ENCODE measurements around the gene GPRIN3. TPM values are rescaled to one million over a fixed set of nuclear protein-coding genes. Genes with fewer than 3 reads are reported as not detected.

GPRIN3 gene
- total RNA-seq, 1 experiment from 2014 or later: 0.39 TPM

- no peaks in the 10 kb centered on the region for H3K36me3 ChIP-seq (ENCODE audit: control insufficient read depth in 1 of 2, insufficient read depth in 2 of 2, low read length in 2 of 2)
- CTCF ChIA-PET: no interaction called here
- no peak for DNase-seq (ENCODE audit: low read depth, low spot score)
- H3K9ac ChIP-seq (ENCODE audit: low read length): no peak overlapping the region
- POLR2A ChIA-PET: no interaction called here
- intact Hi-C loops (cut with micrococcal nuclease): no loop called here
- BruUV-seq (replicated peaks): no TSS peak
- no peak overlapping the region for H2AFZ ChIP-seq (ENCODE audit: low read depth, low read length, poor library complexity, severe bottlenecking)
- H4K20me1 ChIP-seq (ENCODE audit: insufficient read depth): no peaks in the 10 kb centered on the region
- no peaks in the 10 kb centered on the region for H3K4me1 ChIP-seq (ENCODE audit: control insufficient read depth in 1 of 2, insufficient read depth in 2 of 2, low read length in 2 of 2)
- no peaks in the 10 kb centered on the region for H3K9me2 ChIP-seq (ENCODE audit: insufficient read depth)
- no peaks in the 10 kb centered on the region for H3K79me2 ChIP-seq (ENCODE audit: insufficient read depth, low read length)
- no peak overlapping the region for H3K4me2 ChIP-seq (ENCODE audit: low read length)
- H3K4me3 ChIP-seq (replicated peaks in 1 of 2; ENCODE audit: low read depth in 1 of 2, low read length in 2 of 2): no peak overlapping the region
- RAD21 ChIA-PET (ENCODE audit: low non-redundant PET in 1 of 2, low total read pairs in 2 of 2, uncharacterized antibody in 2 of 2, unreplicated experiment in 2 of 2): no interaction called here
- no peak for TF ChIP-seq ATF3 (IDR thresholded peaks at IDR 0.05)
- TF ChIP-seq CBX3 (IDR thresholded peaks at IDR 0.05; ENCODE audit: low read depth): no peak
- TF ChIP-seq RAD21 (IDR thresholded peaks at IDR 0.05; ENCODE audit: low read depth): no peak
- no peak for TF ChIP-seq SRF (IDR thresholded peaks at IDR 0.05; ENCODE audit: low read depth)
- no peak for TF ChIP-seq EZH2 (IDR thresholded peaks at IDR 0.05)
- no peak for TF ChIP-seq POLR2AphosphoS5 (IDR thresholded peaks at IDR 0.05; ENCODE audit: low read depth, low read length)
- TF ChIP-seq ELF1 (IDR thresholded peaks at IDR 0.05; ENCODE audit: borderline replicate concordance, low read depth): no peak
- TF ChIP-seq CEBPB (IDR thresholded peaks at IDR 0.05; ENCODE audit: low read depth): no peak
- no peak for TF ChIP-seq EGR1 (IDR thresholded peaks at IDR 0.05; ENCODE audit: low read depth)
- no peak overlapping the region for H3K27ac ChIP-seq (ENCODE audit: low read depth, low read length)
- no peak for ATAC-seq
- no peaks in the 10 kb centered on the region for H3K27me3 ChIP-seq (ENCODE audit: insufficient read depth, low read length)
- no peaks in the 10 kb centered on the region for H3K9me3 ChIP-seq (ENCODE audit: control insufficient read depth in 1 of 2, insufficient read depth in 1 of 2, low read depth in 1 of 2, low read length in 2 of 2)
Measured at GRCh38 chr4:89331686-89332544, 24.3 kb upstream of the GPRIN3 start.

GRCh38 chr4:89331197-89331596 lies 23.6 kb upstream of the GPRIN3 start:
- Histone ChIP-seq H3K9me2 (ENCODE audit: insufficient read depth) (no peaks in the 10 kb centered on the region), H3K79me2 (ENCODE audit: insufficient read depth, low read length) (no peaks in the 10 kb centered on the region), H2AFZ (ENCODE audit: low read depth, low read length, poor library complexity, severe bottlenecking) (no peak overlapping the region), H3K27ac (ENCODE audit: low read depth, low read length) (no peak overlapping the region), H3K4me3 (replicated peaks in 1 of 2; ENCODE audit: low read depth in 1 of 2, low read length in 2 of 2) (no peak overlapping the region), H3K9ac (ENCODE audit: low read length) (no peak overlapping the region), H3K9me3 (ENCODE audit: control insufficient read depth in 1 of 2, insufficient read depth in 1 of 2, low read depth in 1 of 2, low read length in 2 of 2) (no peaks in the 10 kb centered on the region), H3K36me3 (ENCODE audit: control insufficient read depth in 1 of 2, insufficient read depth in 2 of 2, low read length in 2 of 2) (no peaks in the 10 kb centered on the region), H3K4me1 (ENCODE audit: control insufficient read depth in 1 of 2, insufficient read depth in 2 of 2, low read length in 2 of 2) (no peaks in the 10 kb centered on the region), H3K27me3 (ENCODE audit: insufficient read depth, low read length) (no peaks in the 10 kb centered on the region), H4K20me1 (ENCODE audit: insufficient read depth) (no peaks in the 10 kb centered on the region), H3K4me2 (ENCODE audit: low read length) (no peak overlapping the region)
- DNase-seq (ENCODE audit: low read depth, low spot score) (no peak), ATAC-seq (no peak)
- ChIA-PET POLR2A (no interaction called here), CTCF (no interaction called here), RAD21 (ENCODE audit: low non-redundant PET in 1 of 2, low total read pairs in 2 of 2, uncharacterized antibody in 2 of 2, unreplicated experiment in 2 of 2) (no interaction called here)
- BruUV-seq (replicated peaks): no TSS peak
- intact Hi-C loops (cut with micrococcal nuclease): no loop called here
- no peak for TF ChIP-seq POLR2AphosphoS5 (IDR thresholded peaks at IDR 0.05; ENCODE audit: low read depth, low read length)
- TF ChIP-seq, protein P1, sequence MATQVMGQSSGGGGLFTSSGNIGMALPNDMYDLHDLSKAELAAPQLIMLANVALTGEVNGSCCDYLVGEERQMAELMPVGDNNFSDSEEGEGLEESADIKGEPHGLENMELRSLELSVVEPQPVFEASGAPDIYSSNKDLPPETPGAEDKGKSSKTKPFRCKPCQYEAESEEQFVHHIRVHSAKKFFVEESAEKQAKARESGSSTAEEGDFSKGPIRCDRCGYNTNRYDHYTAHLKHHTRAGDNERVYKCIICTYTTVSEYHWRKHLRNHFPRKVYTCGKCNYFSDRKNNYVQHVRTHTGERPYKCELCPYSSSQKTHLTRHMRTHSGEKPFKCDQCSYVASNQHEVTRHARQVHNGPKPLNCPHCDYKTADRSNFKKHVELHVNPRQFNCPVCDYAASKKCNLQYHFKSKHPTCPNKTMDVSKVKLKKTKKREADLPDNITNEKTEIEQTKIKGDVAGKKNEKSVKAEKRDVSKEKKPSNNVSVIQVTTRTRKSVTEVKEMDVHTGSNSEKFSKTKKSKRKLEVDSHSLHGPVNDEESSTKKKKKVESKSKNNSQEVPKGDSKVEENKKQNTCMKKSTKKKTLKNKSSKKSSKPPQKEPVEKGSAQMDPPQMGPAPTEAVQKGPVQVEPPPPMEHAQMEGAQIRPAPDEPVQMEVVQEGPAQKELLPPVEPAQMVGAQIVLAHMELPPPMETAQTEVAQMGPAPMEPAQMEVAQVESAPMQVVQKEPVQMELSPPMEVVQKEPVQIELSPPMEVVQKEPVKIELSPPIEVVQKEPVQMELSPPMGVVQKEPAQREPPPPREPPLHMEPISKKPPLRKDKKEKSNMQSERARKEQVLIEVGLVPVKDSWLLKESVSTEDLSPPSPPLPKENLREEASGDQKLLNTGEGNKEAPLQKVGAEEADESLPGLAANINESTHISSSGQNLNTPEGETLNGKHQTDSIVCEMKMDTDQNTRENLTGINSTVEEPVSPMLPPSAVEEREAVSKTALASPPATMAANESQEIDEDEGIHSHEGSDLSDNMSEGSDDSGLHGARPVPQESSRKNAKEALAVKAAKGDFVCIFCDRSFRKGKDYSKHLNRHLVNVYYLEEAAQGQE (IDR thresholded peaks at IDR 0.05; ENCODE audit: low read depth): no peak
- TF ChIP-seq CBX3 (IDR thresholded peaks at IDR 0.05; ENCODE audit: low read depth): no peak
- no peak for TF ChIP-seq JUND (IDR thresholded peaks at IDR 0.05)
- TF ChIP-seq FOSL1 (IDR thresholded peaks at IDR 0.05; ENCODE audit: low read depth): no peak
- no peak for TF ChIP-seq RAD21 (IDR thresholded peaks at IDR 0.05; ENCODE audit: low read depth)
- TF ChIP-seq, protein P2, sequence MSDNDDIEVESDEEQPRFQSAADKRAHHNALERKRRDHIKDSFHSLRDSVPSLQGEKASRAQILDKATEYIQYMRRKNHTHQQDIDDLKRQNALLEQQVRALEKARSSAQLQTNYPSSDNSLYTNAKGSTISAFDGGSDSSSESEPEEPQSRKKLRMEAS (IDR thresholded peaks at IDR 0.05): no peak
- no peak for TF ChIP-seq CTCF (IDR thresholded peaks at IDR 0.05 in 2 of 3, conservative IDR thresholded peaks at IDR 0.05 in 1 of 3; ENCODE audit: borderline replicate concordance in 1 of 3, insufficient read depth in 1 of 3, low read depth in 2 of 3, low read length in 2 of 3)
- no peak for TF ChIP-seq EZH2 (IDR thresholded peaks at IDR 0.05)
- no peak for TF ChIP-seq ZFX (IDR thresholded peaks at IDR 0.05)
- TF ChIP-seq EGR1 (IDR thresholded peaks at IDR 0.05; ENCODE audit: low read depth): no peak

Measured in HCT116 (cell line).